Fibroblast of lung (primary cell): ENCODE results near the gene RIPOR2.
A peak's percentile ranks its signal among the peaks of the same experiment; 100 is the strongest.

ENCODE experiments used
- EZH2 ChIP-seq: IDR thresholded peaks from 2 replicates; pipeline ENCODE4 v1.5.1; 2012; ENCODE audit warnings: low read length, control low read depth, mild to moderate bottlenecking; ENCODE audit errors: missing control alignments
- TF ChIP-seq, protein P1 (sequence below), 2 donors: IDR thresholded peaks in 1 of 2; conservative IDR thresholded peaks in 1 of 2; 1 replicate in 1 of 2; 2 replicates in 1 of 2; pipeline ENCODE4 v1.5.1; 2011 to 2012; ENCODE audit warnings: low read length in 2 of 2, control low read depth in 1 of 2, inconsistent platforms in 1 of 2, low read depth in 1 of 2, mild to moderate bottlenecking in 1 of 2

DNA sequence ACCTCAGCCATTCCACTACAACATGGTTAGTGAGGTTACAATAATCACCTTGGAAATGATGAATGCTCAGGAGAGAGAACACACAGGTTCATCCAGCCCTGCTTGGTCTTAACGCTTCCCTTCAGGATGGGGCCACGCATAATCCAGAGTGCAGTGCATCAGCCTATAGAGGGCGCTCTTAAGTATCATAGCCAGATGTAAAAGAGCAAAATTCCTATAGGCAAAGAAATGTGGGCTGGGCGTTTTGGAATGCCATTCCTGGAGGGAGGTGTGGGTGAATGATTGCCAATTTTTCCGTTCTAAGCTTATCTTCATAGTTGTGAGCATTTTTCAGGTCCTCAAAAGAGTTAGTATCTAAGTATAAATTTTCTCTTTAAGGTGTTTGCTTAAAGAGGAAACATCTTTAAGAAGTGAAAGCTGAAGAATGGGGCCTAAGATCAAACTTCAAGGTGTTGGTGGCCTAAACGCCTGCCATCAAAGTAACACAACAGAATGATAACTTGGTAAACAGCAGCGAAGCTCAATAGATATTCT is 1.8 kb downstream of the RIPOR2 start:
- TF ChIP-seq, protein P1, sequence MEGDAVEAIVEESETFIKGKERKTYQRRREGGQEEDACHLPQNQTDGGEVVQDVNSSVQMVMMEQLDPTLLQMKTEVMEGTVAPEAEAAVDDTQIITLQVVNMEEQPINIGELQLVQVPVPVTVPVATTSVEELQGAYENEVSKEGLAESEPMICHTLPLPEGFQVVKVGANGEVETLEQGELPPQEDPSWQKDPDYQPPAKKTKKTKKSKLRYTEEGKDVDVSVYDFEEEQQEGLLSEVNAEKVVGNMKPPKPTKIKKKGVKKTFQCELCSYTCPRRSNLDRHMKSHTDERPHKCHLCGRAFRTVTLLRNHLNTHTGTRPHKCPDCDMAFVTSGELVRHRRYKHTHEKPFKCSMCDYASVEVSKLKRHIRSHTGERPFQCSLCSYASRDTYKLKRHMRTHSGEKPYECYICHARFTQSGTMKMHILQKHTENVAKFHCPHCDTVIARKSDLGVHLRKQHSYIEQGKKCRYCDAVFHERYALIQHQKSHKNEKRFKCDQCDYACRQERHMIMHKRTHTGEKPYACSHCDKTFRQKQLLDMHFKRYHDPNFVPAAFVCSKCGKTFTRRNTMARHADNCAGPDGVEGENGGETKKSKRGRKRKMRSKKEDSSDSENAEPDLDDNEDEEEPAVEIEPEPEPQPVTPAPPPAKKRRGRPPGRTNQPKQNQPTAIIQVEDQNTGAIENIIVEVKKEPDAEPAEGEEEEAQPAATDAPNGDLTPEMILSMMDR (conservative IDR thresholded peaks at IDR 0.05 in 1 of 2, IDR thresholded peaks at IDR 0.05 in 1 of 2; ENCODE audit: low read depth in 1 of 2, low read length in 2 of 2) = peak; percentile 17 to 48
- no peak for TF ChIP-seq EZH2
